ENCODE data around the gene COL19A1. TPM values are rescaled to one million over a fixed set of nuclear protein-coding genes. Genes with fewer than 3 reads are reported as not detected.

COL19A1 gene
- total and polyA plus RNA-seq, 7 donors, result 0.54 to 1.6 (median 0.83) TPM; not detected in 3

DNA sequence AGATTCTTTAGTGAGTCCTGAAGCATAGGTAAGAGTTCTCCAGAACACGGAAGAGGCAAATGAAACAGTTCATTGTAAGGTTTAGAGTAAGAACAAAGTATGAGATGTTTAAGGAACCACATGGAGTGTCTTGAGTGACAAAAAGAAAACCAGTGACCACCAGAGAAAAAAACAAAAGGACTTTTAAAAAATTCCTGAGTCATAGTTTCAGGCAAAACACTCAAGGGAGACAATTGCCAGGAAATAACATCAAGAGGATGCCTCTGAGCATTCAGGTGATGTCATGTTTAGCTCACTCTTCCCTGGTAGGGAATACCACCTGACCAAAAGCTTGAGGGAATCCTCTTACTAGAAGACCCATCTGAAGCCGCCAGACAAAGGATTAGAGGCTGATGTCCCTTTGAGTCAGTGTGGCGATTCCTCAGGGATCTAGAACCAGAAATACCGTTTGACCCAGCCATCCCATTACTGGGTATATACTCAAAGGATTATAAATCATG lies 110.3 kb downstream of the COL19A1 start:
- intact Hi-C loops (cut with DNase I), result no loop called here
- WGBS, 2 donors, result 82 to 91% methylated on average over 4 of the region's 4 CpGs
- Histone ChIP-seq H3K4me3 (no peak overlapping the region), H3K4me1 (no peaks in the 10 kb centered on the region), H3K27me3 (no peaks in the 10 kb centered on the region), H3K27ac (no peak overlapping the region), H3K9me3 (no peaks in the 10 kb centered on the region), H3K36me3 (no peaks in the 10 kb centered on the region)
- no peak for TF ChIP-seq POLR2A (IDR thresholded peaks at IDR 0.05)
- TF ChIP-seq POLR2AphosphoS5 (IDR thresholded peaks at IDR 0.05), result no peak
- TF ChIP-seq, protein P1, sequence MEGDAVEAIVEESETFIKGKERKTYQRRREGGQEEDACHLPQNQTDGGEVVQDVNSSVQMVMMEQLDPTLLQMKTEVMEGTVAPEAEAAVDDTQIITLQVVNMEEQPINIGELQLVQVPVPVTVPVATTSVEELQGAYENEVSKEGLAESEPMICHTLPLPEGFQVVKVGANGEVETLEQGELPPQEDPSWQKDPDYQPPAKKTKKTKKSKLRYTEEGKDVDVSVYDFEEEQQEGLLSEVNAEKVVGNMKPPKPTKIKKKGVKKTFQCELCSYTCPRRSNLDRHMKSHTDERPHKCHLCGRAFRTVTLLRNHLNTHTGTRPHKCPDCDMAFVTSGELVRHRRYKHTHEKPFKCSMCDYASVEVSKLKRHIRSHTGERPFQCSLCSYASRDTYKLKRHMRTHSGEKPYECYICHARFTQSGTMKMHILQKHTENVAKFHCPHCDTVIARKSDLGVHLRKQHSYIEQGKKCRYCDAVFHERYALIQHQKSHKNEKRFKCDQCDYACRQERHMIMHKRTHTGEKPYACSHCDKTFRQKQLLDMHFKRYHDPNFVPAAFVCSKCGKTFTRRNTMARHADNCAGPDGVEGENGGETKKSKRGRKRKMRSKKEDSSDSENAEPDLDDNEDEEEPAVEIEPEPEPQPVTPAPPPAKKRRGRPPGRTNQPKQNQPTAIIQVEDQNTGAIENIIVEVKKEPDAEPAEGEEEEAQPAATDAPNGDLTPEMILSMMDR (IDR thresholded peaks at IDR 0.05), result no peak
- no peak for TF ChIP-seq EP300 (IDR thresholded peaks at IDR 0.05)
- DNase-seq, result no peak

DNA sequence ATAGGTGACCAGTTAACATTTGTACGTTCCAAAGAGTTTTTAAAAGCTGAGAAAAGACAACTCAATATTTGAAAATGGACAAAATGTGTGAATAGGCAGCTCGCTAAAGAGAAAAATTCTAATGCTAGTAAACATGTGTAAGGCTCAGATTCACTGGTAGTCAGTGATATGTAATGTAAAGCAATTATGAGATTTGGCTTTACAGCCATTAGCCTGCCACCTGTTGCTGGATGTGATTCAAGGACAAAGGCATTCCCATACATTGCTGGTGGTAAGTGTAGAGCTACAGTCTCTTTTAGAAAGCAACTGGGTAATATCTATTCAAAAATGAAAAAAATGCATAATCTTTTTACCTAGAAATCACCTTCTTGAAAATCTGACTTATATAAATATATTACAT lies 114.3 kb downstream of the COL19A1 start:
- no peaks in the 10 kb centered on the region for H3K27me3 ChIP-seq
- WGBS, 2 donors, result 39 to 76% methylated on average over 2 of the region's 2 CpGs
- H3K4me3 ChIP-seq, result no peak overlapping the region
- no peak for DNase-seq
- H3K36me3 ChIP-seq, result no peaks in the 10 kb centered on the region
- H3K9me3 ChIP-seq, result no peaks in the 10 kb centered on the region
- intact Hi-C loops (cut with DNase I), result no loop called here
- no peaks in the 10 kb centered on the region for H3K4me1 ChIP-seq
- no peak overlapping the region for H3K27ac ChIP-seq
- TF ChIP-seq EP300 (IDR thresholded peaks at IDR 0.05), result no peak
- TF ChIP-seq, protein P1 (IDR thresholded peaks at IDR 0.05), result no peak
- no peak for TF ChIP-seq POLR2A (IDR thresholded peaks at IDR 0.05)
- TF ChIP-seq POLR2AphosphoS5 (IDR thresholded peaks at IDR 0.05), result no peak

DNA sequence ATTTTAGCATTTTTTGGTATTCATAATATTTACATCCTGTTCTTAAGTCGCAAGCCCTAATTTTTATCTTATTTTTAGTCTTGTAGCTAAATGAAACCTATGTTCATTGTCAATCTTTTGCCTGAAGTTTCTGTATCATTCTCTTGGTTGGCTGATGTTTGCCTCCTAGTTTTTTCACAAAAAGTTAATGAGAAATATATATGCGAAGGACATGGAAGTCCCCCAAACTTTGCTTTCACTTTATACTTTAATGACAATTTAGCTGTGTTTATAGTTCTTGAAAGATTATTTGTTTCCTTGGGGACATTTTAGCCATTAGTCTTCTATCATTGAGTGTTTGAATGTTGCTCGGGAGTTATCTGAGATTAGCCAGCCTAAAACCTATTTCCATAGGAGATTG lies 118.2 kb downstream of the COL19A1 start:
- Histone ChIP-seq H3K36me3 (no peaks in the 10 kb centered on the region), H3K9me3 (no peaks in the 10 kb centered on the region), H3K4me3 (no peak overlapping the region), H3K4me1 (no peaks in the 10 kb centered on the region), H3K27ac (no peak overlapping the region), H3K27me3 (no peaks in the 10 kb centered on the region)
- DNase-seq, result no peak
- intact Hi-C loops (cut with DNase I), result no loop called here
- no peak for TF ChIP-seq POLR2A (IDR thresholded peaks at IDR 0.05)
- TF ChIP-seq, protein P1 (IDR thresholded peaks at IDR 0.05), result no peak
- no peak for TF ChIP-seq POLR2AphosphoS5 (IDR thresholded peaks at IDR 0.05)
- TF ChIP-seq EP300 (IDR thresholded peaks at IDR 0.05), result no peak
- WGBS, 2 donors, result 82 to 90% methylated on average over 3 of the region's 3 CpGs

DNA sequence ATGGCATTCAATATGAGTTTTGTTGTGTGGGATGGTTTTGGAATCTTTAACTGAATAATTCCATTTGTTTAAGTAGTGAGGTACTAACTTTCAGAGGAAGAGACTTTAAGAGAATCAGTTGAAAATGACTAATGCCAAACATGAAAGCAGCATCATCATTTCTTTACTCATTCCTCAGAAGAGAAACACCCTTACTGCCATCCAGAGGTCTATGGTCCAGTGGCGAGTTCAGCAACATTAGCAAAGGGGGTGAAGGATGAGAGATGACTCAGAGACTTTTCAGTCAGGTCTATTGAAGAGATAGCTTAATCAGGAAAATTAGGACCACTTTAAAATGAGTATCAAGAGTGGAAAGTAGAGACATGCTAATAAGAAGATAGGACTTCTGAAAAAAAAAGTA lies 118.8 kb downstream of the COL19A1 start:
- WGBS, 2 donors, result 68 to 79% methylated on average over 1 of the region's 1 CpG
- no peaks in the 10 kb centered on the region for H3K36me3 ChIP-seq
- intact Hi-C loops (cut with DNase I), result no loop called here

More for the DNA sequence above, 118.8 kb downstream of the COL19A1 start:
- TF ChIP-seq POLR2AphosphoS5 (IDR thresholded peaks at IDR 0.05) (no peak), EP300 (IDR thresholded peaks at IDR 0.05) (no peak)
- TF ChIP-seq, protein P1 (IDR thresholded peaks at IDR 0.05), result no peak
- Histone ChIP-seq H3K4me3 (no peak overlapping the region), H3K9me3 (no peaks in the 10 kb centered on the region), H3K27ac (no peak overlapping the region), H3K27me3 (no peaks in the 10 kb centered on the region), H3K4me1 (no peaks in the 10 kb centered on the region)
- DNase-seq, result no peak

Data from sigmoid colon (tissue), 7 donors.